Stimulated activated CD4-positive, alpha-beta T cell treated with anti-CD3 and anti-CD28 coated beads, Interleukin-2, amount 100 ng/mL, for 24 hours (primary cell): ENCODE data around the gene IBA57.
"Not testable (repeated sequence)": the region's sequence is repeated elsewhere in the genome, so short reads cannot be mapped to it uniquely, and the experiment has no call there.

Source experiments
- DNase-seq, 2 donors: peaks; one replicate each; pipeline ENCODE4 v3.0.0-alpha.2; 2020

The IBA57 gene

GRCh38 chr1:228215663-228216116 lies 50.1 kb downstream of the IBA57 start:
- no peak for DNase-seq

GRCh38 chr1:228216371-228217320 lies 51.0 kb downstream of the IBA57 start:
- DNase-seq, result no peak

- no peak for DNase-seq
Observed at GRCh38 chr1:228217551-228218344, 52.1 kb downstream of the IBA57 start.

GRCh38 chr1:228218513-228219244 lies 53.1 kb downstream of the IBA57 start:
- no peak for DNase-seq

GRCh38 chr1:228219245-228219961 lies 53.8 kb downstream of the IBA57 start:
- no peak for DNase-seq

- DNase-seq, result no peak
Observed at GRCh38 chr1:228219962-228220780, 54.6 kb downstream of the IBA57 start.

GRCh38 chr1:228221097-228221496 lies 55.5 kb downstream of the IBA57 start:
- not testable (repeated sequence) for DNase-seq

GRCh38 chr1:228222548-228222947 lies 56.9 kb downstream of the IBA57 start:
- DNase-seq, result no peak

GRCh38 chr1:228224198-228225164 lies 58.9 kb downstream of the IBA57 start:
- DNase-seq, result no peak

- DNase-seq, result no peak
Observed at GRCh38 chr1:228225165-228225710, 59.6 kb downstream of the IBA57 start.

- DNase-seq, result no peak
Observed at GRCh38 chr1:228225740-228226139, 60.1 kb downstream of the IBA57 start.

GRCh38 chr1:228226141-228226874 lies 60.7 kb downstream of the IBA57 start:
- no peak for DNase-seq

- DNase-seq, result no peak
Observed at GRCh38 chr1:228226956-228227791, 61.6 kb downstream of the IBA57 start.

GRCh38 chr1:228228147-228228546 lies 62.5 kb downstream of the IBA57 start:
- not testable (repeated sequence) for DNase-seq

GRCh38 chr1:228228601-228229074 lies 63.0 kb downstream of the IBA57 start:
- DNase-seq, result no peak

GRCh38 chr1:228231189-228231588 lies 65.6 kb downstream of the IBA57 start:
- DNase-seq, result no peak
